ENCODE results near the gene ITPK1.

DNA sequence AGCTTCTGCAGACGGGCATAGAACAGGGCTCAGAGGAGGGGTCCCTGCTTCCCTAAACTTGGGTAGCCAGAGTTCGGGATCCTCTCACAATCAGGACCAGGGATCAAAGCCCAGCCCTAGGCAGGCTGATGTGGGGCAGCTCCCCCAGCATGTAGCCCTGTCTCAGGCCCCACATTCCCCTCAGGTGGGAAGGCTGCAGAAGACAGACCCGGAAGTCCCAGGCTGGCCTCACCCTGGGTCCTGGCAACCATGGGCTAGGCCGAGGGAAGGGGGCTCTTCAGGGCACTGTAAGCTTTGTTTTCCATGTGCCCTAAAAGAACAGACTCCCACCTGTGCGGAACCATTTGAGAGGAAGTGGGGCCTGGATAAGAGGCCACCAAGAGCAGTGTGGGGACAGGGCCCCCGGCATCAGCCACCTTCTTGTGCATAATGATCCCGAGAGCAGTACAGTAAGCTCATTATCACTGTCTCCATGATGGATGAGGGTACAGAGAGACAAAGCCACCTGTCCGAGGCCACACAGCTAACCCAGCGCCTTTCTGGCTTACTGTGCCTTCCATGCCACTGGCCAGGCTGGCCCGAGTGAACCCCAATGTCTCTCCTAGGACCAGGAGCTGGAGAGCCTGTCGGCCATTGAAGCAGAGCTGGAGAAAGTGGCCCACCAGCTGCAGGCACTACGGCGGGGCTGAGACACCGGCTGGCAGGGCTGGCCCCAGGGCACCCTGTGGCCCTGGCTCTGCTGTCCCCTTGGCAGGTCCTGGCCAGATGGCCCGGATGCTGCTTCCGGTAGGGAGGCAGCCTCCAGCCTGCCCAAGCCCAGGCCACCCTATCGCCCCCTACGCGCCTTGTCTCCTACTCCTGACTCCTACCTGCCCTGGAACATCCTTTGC lies 181.3 kb downstream of the ITPK1 start:
- TF ChIP-seq ZBTB7A (IDR thresholded peaks at IDR 0.05; ENCODE audit: low read depth) (no peak), YY1 (IDR thresholded peaks at IDR 0.05; ENCODE audit: low read depth) (no peak), EGR1 (IDR thresholded peaks at IDR 0.05) (no peak), FOXM1 (IDR thresholded peaks at IDR 0.05; ENCODE audit: borderline replicate concordance, low read depth) (no peak), TCF12 (IDR thresholded peaks at IDR 0.05; ENCODE audit: low read depth) (no peak)
- TF ChIP-seq, protein P1, sequence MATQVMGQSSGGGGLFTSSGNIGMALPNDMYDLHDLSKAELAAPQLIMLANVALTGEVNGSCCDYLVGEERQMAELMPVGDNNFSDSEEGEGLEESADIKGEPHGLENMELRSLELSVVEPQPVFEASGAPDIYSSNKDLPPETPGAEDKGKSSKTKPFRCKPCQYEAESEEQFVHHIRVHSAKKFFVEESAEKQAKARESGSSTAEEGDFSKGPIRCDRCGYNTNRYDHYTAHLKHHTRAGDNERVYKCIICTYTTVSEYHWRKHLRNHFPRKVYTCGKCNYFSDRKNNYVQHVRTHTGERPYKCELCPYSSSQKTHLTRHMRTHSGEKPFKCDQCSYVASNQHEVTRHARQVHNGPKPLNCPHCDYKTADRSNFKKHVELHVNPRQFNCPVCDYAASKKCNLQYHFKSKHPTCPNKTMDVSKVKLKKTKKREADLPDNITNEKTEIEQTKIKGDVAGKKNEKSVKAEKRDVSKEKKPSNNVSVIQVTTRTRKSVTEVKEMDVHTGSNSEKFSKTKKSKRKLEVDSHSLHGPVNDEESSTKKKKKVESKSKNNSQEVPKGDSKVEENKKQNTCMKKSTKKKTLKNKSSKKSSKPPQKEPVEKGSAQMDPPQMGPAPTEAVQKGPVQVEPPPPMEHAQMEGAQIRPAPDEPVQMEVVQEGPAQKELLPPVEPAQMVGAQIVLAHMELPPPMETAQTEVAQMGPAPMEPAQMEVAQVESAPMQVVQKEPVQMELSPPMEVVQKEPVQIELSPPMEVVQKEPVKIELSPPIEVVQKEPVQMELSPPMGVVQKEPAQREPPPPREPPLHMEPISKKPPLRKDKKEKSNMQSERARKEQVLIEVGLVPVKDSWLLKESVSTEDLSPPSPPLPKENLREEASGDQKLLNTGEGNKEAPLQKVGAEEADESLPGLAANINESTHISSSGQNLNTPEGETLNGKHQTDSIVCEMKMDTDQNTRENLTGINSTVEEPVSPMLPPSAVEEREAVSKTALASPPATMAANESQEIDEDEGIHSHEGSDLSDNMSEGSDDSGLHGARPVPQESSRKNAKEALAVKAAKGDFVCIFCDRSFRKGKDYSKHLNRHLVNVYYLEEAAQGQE (IDR thresholded peaks at IDR 0.05; ENCODE audit: low read depth) = no peak
- TF ChIP-seq, protein P2, sequence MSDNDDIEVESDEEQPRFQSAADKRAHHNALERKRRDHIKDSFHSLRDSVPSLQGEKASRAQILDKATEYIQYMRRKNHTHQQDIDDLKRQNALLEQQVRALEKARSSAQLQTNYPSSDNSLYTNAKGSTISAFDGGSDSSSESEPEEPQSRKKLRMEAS (IDR thresholded peaks at IDR 0.05) = no peak

Data from Ishikawa (cell line).